DMS79 (cell line): ENCODE measurements around the gene F3.
"Not testable (repeated sequence)": the region's sequence is repeated elsewhere in the genome, so short reads cannot be mapped to it uniquely, and the experiment has no call there.

Source experiments
- DNase-seq: peaks from one replicate; lab custom pipeline; 2025; lab: John Stamatoyannopoulos, UW

The F3 gene

DNA sequence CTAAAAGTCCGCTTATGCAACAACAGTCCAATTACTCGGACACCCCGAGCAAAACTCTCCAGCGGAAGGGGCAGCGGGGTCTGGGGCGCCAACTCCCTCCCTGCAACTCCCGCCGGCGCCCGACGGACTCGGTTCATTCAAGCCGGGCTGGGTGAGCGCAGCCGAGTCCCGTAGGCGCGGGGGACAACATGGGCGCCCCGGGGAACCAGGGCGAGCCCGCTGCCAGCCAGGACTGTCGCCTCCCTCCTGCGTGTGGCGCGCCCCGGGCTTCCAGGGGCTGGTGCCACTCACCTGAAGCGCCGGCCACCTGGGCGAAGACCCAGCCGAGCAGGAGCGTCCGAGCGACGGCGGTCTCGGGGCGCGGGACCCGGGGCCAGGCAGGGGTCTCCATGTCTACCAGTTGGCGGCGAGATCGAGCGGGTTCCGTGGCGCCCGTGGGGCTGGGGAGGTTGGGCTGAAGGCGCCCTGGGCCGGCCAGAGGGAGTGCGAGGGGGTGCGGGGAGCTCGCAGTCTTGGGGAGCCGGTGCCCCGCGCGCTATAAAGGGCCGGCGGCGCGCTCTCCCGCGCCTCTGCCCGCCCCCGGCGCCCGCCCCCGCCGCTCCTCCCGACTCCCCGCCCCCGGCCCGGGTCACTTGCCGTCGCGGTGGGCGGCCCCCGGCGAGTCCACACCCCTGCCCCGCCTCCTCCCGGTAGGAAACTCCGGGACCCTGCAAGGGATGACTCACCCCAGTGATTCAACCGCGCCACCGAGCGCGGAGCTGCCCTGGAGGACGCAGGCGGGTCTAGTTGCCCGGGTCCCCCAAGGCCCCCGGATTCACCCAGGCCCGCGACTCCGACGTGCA is at the start of gene F3:
Gene F3 (minus strand): TSS at position 514 of the 842 bp plus-strand sequence. CDS start 123 bp downstream, at position 391.
- peak; percentile 60 for DNase-seq

DNA sequence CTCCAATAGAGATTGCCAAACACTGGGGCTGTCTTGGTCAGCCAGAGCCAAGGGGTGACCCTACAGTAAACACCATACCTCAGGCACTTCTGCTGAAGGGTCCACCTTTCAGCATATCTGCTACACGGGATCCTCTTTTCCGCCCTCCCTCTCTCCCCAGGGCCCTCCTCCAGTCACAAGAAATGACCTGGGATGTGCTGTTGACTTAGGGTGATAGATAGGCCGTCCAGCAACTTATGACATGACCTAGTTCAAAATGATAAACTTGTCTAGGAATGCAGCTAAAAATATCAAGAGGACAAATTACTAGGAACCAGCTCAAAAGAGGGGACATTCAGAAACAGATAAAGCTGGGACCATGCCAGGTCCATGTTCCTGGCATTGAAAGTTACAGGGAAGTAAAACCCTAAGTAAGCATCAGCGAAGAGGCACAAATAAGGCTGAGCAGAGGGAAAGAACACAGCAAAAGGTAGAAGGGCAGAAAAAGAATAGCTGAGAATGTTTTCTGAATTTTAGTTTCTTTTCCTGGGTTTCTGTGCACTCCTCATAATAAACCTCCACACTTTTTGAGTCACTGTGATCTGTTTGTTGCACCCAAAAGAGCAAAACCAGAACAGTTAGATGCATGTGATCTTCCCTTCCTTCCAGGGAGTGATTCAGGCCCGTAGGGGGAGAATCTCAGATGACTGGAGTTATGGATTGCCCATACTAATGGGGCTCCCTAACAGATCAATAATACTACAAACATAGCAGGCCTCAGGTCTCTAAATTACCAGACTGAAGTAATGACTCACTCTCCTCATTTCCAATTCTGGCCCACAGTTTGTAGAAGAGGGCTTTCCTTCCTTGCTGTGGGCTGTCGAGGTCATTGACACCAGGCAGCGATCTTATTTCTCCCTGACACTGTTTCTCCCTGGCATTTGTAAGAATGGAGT is 48.9 kb upstream of the F3 start:
- DNase-seq, result no peak

DNA sequence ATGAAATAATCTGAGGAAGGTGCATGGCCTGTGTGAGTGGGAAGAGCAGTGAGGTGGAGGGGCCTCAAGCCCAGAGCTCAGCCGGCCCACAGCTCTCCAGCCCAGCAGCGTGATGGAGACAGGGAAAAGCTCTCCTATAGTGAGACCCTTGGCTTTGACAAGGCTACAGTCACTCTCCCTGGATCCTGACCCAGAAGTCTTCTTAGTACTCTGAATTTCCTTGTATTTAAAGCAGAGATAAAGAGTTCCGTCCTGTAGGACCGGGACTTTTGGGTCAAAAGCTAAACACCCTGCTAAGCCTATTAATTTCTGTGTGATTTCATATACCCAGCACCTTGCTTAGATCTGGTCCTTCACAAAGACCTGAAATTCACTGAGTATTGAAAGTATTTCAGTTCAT is 48.2 kb upstream of the F3 start:
- DNase-seq, result no peak

DNA sequence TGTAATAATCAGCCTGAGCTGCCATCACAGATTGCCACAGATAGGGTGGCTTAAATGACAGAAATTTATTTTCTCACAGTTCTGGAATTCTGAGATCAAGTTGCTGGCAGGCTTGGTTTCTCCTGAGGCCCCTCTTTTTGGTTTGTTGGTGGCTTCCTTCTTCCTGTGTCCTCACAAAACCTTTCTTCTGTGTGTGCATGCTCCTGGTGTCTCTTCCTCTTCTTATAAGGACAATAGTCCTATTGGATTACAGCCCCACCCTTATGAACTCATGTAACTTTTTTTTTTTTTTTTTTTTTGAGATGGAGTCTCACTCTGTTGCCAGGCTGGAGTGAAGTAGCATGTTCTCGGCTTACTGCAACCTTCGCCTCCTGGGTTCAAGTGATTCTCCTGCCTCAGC is 41.0 kb upstream of the F3 start:
- no peak for DNase-seq

DNA sequence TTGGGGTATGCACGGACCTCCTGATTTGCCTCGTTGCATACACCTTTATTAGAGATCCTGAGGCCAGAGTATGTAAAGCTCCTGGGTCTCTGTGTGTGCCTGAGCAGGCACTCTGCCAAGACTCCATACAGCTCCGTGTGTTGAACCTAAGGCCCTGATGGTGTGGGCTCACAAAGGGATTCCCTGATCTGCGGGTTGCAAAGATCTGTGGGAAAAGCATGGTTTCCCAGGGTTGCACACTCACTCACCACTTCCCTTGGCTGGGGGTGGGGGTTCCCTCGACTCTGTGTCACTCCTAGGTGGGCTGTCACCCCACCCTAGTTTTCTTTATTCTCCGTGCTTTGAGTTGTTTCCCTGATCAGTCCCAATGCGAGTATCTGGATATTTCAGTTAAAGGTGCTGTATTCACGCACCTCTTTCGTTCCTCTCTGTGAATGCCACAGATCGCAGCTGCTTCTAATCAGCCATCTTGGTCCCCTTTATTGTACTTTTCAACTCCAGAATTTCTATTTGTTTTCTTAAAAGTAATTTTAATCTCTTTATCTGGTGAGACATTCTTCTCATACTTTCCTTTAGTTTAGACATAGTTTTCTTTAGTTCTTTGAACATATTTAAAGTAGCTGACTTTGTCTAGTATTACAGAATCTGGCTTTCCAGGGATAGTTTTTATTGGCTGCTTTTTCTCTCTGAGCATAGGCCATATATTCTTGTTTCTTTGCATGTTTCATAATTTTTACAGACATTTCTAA is 39.0 kb upstream of the F3 start:
- no peak for DNase-seq

DNA sequence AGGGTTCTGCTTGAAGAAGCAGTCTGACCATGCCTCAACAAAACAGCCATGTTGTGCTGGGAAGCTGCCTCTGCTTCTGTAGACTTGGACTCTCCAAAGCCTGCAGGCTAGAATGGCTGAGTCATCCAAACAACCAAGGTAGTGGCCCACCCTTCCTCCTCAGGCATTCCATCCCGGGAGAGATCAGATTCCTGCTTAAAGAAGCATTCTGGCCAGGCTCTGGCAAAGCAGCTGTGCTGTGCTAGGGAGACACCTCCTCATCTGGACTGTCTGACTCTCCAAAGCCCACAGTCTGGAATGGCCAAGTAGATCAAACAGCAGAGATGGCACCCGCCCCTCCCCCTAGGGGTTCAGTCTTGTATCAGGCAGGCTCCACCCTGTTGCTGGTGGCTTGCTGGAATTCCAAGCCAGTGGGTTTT is 38.3 kb upstream of the F3 start:
- DNase-seq, result no peak

DNA sequence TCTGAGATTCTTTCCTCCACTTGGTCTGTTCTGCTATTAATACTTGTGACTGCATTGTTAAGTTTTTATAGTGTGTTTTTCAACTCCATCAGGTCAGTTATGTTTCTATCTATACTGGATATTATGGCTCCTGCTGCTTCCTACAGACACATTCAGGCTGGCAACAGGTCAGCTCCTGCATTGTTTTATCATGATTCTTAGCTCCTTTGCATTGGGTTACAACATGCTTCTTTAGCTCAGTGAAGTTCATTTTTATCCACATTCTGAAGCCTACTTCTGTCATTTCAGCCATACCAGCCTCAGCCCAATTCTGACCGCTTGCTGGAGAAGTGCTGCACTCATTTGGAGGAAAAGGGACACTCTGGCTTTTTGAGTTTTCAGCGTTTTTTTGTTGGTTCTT is 37.3 kb upstream of the F3 start:
- no peak for DNase-seq

DNA sequence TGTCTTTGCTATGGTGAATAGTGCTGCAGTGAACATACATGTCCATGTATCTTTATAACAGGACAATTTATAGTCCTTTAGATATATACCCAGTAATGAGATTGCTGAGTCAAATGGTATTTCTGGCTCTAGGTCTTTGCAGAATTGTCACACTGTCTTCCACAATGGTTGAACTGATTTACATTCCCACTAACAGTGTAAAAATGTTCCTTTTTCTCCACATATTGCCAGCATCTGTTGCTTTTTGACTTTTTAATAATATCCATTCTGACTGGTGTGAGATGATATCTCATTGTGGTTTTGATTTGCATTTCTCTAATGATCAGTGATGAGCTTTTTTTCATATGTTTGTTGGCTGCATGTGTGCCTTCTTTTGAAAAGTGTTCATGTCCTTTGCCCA is 32.4 kb upstream of the F3 start:
- not testable (repeated sequence) for DNase-seq

DNA sequence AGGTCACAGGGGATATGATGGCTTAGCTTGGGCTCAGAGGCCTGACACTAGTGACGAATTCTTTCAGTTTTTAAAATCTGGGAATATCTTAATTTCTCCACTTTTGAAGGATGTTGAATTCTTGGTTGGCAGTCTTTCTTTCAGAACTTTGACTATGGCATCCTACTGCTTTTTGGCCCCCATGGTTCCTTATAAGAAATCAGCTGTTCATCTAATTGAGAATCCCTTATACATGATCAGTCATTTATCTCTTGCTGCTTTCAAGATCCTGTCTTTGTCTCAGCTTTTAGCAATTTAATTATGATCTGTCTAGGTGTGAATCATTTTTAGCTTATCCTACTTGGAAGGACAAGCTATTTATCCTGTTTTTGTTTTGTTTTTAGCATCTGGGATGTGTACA is 31.2 kb upstream of the F3 start:
- no peak for DNase-seq

DNA sequence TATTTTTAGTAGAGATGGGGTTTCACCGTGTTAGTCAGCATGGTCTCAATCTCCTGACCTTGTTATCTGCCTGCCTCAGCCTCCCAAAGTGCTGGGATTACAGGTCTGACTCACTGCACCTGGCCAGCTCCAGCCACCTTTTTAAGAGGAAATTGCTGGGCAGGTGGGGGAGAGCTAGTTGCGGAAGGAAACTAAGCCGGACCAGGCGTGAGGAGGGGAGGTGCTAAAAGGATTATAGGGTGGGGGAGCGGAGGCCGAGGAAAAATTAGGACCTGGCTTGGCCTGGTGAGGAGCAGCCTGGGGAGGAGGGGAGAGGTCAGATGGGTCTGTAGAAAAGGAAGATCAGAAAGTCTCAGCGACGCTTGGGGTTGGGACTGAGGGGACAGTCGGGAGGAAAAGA is 29.4 kb upstream of the F3 start:
- DNase-seq, result not testable (repeated sequence)

DNA sequence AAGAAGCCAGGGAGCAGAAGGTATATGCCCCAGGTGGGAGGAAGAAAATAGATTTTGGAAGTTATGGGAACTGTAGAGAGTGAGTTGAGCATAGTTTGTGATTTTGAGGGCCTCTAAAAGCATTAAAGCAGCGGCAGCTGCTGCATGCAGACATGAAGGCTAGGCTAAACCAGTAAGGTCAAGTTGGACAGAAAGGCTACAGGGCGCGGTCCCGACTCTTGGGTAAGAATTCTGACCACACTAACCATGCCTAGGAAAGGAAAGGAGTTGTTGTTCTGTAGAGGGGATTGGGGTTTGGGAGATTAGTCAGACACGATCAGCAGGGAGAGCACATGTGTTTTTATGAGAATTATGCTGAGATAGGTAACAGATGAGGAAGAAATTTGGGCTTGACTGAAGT is 27.2 kb upstream of the F3 start:
- DNase-seq, result not testable (repeated sequence)

DNA sequence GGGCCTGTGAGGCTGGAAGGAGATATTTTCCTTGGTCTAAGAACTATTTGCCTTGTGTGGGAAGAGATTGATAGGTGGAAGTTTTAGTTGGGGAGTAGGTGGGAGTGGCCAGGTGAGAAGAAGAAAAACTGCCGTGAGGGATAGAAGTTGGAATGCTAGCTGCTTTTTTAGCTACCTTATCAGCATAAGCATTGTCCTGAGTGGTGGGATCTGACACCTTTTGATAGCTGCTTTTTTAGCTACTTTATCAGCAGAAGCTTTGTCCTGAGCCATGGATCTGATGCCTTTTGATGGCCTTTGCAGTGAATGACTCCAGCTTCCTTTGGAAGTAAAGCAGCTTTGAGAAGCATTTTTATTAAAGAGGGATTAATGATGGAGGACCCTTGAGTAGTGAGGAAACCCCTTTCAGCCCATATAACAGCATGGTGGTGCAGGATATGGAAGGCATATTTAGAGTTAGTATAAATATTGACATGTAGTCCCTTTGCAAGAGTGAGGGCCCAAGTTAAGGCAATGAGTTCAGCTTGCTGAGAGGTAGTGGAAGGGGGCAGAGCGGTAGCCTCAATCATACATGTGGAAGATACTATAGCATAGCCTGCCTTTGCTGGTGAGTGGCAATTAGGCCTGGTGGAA is 26.5 kb upstream of the F3 start:
- not testable (repeated sequence) for DNase-seq

DNA sequence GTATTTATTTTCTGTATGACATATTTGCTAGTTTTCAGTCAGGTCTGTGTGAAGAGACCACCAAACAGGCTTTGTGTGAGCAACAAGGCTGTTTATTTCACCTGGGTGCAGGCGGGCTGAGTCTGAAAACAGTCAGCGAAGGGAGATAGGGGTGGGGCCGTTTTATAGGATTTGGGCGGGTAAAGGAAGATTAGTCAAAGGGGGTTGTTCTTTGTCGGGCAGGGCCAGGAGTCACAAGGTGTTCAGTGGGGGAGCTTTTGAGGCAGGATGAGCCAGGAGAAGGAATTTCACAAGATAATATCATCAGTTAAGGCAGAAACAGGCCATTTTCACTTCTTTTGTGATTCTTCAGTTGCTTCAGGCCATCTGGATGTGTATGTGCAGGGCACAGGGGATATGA is 24.9 kb upstream of the F3 start:
- DNase-seq, result not testable (repeated sequence)

DNA sequence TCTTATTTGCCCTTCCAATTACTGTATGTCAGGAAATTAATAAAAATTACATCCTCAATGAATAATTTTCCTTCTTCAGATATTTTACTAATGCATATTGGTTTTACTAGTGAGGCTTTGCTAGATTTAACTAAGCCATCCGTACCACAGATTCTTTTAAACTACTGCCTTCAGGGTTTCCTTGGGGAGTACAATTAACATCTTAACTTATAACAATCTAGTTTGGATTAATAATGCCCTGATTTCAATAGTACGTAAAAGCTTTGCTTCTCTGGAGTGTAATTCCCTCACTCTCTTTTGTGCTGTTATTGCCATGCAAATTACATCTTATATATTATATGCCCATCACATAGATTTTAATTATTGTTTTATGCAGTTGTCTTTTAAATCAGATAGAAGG is 24.3 kb upstream of the F3 start:
- DNase-seq, result no peak

DNA sequence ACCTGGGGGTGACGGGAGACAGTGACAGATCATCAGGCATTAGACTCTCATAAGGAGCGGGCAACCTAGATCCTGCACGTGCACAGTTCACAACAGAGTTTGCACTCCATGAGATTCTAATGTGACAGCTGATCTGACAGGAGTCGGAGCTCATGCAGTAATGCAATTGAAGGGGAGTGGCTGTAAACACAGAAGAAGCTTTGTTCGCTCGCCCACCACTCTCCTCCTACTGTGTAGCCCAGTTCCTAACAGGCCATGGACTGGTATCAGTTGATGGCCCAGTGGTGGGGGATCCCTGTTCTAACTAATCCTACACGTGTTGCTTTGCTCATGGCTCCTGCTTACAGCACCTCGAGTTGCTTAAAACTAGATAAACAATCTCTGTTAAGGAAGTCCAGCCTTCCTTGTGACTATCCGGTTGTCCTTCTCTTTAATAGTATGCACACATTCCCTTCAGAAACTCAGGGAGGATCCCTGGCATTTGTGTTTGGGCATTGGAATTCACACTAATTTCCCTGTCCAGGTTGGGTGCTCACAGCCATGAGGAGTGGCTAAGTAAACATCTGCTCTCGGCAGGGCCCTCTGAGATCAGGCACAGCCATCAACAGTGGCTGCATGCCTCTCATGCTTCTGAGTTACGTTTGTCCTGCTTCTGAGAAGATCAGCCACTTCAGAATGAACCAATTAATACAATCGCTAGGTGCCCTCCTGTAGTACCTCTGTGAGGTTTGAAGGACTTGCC is 21.1 kb upstream of the F3 start:
- DNase-seq, result no peak

DNA sequence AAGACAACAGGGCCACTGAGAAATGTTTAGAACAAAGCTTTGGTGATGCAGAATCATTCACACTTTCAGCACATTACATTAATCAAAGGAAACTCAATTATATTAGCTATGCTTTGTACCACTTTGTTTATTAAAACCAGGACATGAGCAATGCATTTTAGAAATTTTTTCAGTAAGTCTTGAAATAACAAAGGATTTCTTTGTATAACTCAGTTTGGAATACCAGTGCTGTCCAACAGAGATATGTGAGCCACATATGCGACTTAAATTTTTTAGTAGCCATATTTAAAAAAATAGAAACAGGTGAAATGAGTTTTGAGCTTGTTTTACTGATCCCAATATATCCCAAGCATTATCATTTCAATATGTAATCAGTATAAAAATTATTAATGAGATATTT is 18.8 kb upstream of the F3 start:
- no peak for DNase-seq

DNA sequence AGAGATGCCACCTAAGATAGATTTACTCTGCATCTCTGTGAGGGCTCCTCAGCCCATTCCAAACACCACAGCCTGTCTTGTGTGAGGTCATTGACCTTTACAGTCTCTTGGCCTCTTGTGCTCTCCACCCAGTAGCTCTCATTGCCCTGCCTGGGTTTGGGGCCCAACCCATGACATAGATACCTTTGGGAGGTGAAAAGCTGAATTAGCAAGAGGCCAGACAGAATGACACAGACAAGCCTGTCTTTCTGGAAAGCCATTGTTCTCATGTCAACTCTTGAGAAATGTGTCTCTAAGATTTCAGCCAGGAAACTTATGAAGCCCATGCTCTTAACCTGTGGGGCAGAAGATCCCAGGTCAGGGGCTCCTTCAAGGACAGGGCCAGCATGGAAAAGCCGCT is 18.4 kb upstream of the F3 start:
- DNase-seq, result no peak

DNA sequence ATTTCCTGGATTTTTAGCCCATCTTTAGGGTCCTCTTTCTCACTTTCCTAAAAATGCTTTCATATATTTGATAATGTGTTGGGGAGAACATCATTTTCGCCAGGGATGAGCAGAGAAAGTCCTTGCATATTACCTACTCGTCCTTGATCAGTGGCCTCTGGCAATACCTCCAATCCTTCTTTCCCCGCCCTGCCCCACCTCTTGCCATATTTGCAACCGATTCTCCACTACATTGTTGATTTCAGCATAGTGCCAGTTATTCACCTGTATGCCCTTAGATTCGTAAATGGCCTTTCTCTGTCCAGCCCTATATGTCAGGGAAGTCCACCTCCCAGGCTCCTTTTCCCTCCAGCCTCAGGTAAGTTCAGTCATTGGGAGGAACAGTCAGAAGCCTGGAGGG is 13.5 kb upstream of the F3 start:
- no peak for DNase-seq

DNA sequence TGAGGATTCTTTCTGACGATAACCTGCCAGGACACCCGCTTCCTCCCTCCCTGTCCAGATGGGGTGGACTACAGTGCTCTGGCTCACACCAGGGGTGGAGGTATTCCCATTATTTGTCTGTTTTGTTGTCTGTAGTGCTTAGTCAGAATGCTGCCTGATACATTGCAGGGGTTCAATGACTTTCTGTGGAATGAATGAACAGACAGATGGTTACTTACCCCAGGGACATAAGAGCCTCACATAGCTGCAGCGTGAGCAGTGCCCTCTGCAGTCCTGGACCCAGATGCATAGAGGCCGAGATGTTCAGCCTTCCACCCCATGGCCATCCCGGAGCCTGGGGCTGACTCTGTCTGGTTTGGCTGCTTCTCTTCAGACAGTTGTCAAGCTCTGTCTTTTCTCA is 13.0 kb upstream of the F3 start:
- no peak for DNase-seq

DNA sequence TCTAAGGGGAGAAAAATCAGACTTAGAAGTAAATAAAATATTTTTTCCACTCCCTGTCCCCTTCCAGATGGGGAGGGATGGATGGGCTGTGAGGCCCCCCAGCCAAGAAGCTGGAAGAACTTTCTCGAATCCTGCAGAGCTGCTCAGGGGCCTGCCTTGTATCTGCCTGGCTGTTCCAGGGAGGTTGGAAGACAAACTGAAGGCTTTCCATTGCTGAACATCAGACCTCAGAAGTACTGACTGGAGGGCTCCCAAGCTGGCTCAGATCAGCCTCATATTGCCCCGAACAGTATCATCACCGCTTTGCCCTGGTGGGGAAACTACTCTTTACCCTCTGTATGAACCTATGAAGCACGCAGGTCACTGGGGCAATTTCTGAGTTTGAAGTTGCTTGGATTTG is 12.4 kb upstream of the F3 start:
- no peak for DNase-seq

DNA sequence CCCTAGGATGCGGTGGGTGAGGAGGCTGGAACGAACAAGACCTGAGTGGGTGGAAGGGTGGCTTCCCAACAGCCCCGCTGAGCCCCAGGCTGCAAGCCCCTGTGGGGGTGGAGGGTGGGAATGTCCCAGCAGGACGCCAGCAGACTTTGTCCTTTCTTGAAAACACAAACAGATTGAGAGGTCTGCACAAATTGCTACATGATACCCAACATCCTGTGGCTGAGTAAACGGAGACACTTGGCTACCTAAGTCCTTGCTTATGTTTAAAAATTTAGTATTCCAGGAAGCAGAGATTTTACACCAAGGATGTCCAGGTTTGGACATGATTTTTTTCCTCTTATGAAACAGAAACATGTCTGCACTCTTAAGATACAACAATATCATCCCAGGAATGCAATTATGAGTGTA is 11.8 kb upstream of the F3 start:
- DNase-seq, result no peak
